HG03571 (cell line): ENCODE data around the gene ACOT2.
A peak's percentile ranks its signal among the peaks of the same experiment; 100 is the strongest.
"Not testable (repeated sequence)": the region's sequence is repeated elsewhere in the genome, so short reads cannot be mapped to it uniquely, and the experiment has no call there.

Experiments used
- ATAC-seq: cut with Tn5 transposase; IDR thresholded peaks from one replicate; pipeline ENCODE4 v1.9.1; 2021; ENCODE audit not compliant: unreplicated experiment

Gene ACOT2

DNA sequence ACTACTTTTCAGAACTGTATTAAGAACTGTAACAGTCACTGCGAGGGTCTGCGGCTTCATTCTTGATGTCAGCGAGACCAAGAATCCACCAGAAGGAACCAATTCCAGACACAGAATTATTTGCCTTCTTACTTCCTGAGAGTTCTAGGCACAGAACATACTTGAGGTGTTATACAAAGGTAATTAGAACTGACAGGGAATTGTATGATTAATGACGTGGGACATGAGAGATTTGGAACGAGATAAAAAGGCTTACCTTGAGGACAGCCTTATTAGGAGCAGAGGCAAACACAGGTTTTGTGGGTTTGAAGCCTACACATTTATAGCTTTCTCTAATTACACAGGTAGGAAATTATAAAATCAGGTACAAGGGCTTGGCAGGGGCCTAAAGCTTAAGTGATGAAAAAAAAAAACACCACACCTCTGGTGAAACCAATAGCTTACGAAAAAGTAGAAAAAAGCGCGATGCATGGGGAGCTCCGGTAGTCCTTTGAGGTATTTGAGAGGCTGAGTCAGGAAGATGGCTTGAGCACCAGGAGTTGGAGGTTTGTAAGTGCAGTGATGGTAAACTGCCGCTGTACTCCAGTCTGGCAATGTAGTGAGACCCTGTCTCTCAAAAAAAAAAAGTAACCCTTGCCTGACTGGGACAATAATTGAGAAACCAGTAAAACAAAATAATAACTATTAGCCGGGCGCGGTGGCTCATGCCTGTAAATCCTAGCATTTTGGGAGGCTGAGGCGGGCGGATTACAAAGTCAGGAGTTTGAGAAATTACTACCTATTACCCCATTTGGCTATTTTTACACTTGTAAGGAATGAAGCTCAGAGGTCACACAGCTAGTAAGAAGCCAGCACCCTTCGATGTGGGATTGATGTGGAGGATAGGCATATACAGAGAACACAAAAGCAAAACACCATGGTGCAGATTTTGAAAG is 795 bp upstream of the ACOT2 start:
- no peak for ATAC-seq

DNA sequence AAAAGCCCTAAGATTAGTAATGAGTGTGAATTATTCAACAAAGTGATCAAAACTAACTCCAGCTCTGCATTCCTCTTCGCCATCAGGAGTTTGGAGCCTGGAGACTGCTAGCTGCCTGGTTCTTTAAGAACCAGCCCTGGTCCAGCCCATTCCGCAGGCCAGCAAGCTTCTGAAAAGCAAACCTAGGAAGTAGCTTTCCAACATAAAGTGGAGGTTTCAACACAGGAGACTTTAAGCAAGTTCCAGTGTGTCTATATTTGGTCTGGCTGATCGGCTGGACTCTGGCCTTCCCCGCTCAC is 178 bp upstream of the ACOT2 start:
- ATAC-seq, result not testable (repeated sequence)

DNA sequence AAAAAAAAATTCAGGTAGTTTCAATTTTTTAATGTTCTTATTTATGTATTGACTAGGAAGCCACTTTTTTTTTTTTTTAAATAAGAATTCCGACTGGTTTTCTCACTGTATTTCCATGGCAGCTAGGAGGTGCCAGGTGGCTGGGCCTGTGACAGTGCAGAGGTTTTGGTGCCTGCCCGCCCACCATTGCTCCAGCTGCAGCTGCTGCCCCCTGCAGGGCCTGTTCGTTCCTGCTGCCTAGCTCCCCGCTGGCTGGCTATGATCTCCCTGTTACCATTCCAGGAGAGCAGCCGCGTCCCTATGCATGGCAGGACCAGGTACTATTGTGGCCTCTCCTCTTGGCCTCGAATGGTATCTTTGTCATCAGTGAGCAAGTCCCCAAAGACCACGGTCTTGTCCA is 1.9 kb downstream of the ACOT2 start:
- not testable (repeated sequence) for ATAC-seq

DNA sequence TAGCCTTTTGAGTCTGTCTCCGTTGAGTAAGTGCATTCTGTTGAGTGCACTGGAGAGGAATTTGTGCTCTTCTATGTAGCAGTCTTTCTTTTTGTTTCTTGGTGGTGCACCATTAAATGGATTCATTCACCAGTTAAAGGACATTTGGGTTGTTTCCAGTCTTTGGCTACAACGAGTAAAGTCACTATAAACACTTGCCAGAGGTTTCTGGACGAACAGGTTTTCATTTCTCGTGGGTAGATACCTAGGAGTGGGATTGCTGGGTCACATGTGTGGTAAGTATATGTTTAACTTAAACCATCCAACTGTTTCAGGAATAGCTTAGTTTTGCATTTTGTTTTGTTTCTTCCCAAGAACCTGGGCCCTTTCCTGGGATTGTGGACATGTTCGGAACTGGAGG is 4.0 kb downstream of the ACOT2 start:
- not testable (repeated sequence) for ATAC-seq

DNA sequence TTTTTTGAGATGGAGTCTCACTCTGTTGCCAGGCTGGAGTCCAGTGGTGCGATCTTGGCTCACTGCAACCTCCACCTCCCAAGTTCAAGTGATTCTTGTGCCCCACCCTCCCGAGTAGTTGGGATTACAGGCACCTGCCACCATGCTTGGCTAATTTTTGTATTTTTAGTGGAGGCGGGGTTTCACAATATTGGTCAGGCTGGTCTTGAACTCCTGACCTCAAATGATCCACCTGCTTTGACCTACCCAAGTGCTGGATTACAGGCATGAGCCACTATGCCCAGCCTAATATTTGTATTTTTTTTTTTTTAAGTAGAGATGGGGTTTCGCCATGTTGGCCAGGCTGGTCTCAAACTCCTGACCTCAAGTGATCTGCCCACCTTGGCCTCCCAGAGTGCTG is 4.7 kb downstream of the ACOT2 start:
- ATAC-seq, result not testable (repeated sequence)

DNA sequence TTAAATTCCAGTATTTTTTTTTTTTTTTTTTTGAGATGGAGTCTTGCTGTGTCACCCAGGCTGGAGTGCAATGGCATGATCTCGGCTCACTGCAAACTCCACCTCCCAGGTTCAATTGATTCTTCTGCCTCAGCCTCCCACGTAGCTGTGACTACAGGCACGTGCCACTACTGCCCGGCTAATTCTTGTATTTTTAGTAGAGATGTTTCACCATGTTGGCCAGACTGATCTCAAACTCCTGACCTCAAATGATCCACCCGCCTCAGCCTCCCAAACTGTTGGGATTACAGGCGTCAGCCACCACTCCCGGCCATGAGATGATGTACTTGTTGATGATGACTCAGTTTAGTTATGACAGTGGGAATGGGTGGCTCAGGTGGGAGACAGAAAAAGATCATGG is 5.2 kb downstream of the ACOT2 start:
- not testable (repeated sequence) for ATAC-seq

DNA sequence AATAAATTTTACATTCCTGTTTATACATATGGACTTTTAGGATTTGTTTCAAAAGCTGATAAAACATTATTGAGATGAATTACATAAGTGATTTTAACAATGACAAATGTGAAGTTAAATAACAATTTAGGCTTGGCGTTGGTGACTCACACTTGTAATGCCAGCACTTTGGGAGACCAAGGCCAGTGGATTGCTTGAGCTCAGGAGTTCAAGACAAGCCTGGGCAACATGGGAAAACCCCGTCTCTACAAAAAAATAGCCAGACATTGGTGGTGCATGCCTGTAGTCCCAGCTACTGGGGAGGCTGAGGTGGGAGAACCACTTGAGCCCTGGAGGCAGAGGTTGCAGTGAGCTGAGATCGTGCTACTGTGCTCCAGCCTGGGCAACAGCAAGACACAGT is 7.4 kb downstream of the ACOT2 start:
- ATAC-seq, result no peak

DNA sequence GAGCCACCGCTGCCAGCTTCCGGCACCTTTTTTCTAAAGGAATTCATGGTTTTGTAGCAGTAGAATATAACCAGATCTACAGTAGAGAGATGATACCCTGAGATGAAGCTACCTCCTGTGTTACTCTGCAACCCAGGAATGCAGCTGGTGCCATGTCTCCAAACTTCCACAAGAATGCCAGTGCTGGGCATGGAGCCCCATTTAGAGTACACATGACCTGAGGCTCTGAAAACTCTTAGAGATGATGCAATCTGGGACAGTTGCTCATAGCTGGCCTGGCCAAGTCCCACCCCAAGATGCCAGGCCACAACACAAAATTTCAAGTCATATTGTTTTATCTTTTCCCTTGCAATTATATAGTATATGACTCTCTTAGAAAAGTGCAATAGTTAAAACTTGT is 8.2 kb downstream of the ACOT2 start:
- ATAC-seq, result not testable (repeated sequence)

DNA sequence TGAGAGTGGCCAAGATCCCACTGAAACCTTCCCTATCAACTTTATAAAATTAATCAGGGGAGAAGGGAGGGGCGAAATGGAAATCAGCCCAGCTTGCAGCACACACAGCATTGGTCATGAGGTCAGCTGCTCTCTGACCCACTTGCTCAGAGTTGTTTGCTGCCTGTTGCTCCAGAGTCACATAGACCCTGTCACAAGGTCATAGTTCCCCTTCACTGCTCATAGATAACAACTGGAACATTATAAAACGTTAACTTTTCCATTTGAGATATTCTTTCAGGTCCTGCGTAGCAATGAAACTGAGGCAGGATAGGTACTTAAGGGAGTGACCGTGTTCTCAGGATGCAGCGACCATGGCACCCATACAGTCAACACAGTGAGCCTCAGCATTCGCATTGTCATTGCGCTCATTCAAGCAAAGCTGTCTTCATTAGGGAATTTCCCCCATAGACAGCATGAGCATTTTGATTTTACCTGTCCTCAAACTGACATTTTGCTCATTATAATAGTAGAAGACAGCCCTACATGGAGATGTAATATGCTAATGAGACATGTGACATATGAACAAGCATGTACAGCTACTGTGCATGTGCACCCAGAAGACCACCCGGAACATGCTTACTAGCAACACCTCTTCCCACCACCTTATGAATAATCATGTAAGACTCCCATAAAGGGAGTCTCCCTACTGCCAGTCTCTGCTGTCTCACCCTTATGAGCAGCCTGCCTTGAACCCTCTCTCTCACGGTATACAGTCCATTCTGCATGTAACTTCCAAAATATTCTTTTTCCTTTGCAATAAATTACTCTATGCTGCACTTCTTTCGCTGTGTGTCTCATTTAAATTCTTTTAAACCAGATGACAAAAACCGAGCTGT is 13.3 kb downstream of the ACOT2 start:
- not testable (repeated sequence) for ATAC-seq

DNA sequence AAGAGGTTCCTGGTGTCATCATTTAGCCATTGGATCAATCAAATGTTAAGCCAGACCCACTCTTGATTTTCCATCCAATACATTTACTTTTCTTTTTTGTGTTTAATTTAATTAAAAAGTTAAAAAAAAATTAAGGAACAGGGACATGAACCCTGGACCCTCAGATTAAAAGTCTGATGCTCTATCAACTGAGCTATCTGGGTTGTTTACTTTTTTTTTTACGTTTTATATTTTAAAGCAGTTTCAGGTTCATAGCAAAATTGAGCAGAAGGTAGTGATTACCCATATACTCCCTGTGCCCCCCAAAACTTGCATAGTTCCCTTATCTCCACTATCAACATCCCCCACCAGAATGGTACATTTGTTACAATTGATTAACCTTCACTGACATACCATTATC is 19.7 kb downstream of the ACOT2 start:
- ATAC-seq, result no peak

DNA sequence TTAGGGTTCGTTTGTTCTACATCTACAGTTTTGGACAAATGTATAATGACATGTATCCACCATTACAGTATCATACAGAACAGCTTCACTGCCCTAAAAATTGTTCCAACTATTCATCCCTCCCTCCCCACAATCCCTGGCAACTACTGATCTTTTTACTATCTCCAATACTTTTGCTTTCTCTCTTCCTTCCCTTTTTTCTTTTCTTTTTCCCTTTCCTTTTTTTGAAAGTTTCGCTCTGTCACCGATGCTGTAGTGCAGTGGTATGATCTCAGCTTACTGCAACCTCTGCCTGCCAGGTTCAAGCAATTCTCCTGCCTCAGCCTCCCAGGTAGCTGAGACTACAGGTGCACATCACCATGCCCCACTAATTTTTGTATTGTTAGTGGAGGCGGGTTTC is 20.1 kb downstream of the ACOT2 start:
- ATAC-seq, result no peak

DNA sequence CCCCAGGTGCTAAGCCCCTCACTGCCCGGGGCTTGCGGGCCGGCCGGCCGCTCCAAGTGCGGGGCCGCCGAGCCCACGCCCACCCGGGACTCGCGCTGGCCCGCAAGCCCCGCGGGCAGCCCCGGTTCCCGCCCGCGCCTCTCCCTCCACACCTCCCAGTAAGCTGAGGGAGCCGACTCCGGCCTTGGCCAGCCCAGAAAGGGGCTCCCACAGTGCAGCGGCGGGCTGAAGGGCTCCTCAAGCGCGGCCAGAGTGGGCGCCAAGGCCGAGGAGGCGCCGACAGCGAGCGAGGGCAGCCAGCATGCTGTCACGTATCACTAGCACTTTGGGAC is 21.6 kb downstream of the ACOT2 start:
- ATAC-seq, result not testable (repeated sequence)

DNA sequence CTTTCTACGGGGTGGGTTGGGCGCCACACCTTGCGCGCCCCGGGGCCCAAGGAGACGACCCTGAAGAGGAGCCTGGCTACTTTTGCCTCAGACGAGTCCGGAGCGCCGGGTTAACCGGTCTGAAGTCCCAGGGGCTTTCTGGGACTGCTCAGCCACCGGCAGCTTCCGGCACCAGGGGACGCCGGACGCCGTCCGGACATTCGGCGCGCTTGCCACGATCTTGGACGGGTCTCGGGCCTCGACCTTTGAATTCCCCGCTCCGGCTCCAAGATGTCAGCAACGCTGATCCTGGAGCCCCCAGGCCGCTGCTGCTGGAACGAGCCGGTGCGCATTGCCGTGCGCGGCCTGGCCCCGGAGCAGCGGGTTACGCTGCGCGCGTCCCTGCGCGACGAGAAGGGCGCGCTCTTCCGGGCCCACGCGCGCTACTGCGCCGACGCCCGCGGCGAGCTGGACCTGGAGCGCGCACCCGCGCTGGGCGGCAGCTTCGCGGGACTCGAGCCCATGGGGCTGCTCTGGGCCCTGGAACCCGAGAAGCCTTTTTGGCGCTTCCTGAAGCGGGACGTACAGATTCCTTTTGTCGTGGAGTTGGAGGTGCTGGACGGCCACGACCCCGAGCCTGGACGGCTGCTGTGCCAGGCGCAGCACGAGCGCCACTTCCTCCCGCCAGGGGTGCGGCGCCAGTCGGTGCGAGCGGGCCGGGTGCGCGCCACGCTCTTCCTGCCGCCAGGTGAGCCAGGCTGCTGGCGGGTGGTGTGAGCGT is 22.9 kb downstream of the ACOT2 start, which contains the start of gene ACOT4:
Gene ACOT4, plus strand, starts transcription at position 184 of the 760 bp plus-strand sequence. Its CDS starts 87 bp downstream, at position 271.
- no peak for ATAC-seq

DNA sequence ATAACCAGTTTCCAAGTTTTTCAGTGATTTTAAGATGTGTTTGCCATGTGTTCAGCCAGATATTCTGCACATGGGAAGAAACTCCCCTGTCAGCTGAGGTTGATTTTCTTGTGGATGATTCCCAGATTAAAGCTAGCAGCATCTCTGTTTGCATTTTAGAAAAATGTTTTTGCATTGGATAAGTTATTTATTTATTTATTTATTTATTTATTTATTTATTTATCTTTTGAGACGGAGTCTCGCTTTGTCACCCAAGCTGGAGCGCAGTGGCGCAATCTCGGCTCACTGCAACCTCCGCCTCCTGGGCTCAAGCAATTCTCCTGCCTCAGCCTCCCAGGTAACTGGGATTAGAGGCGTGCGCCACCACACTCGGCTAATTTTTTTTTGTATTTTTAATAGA is 25.5 kb downstream of the ACOT2 start:
- ATAC-seq, result no peak

DNA sequence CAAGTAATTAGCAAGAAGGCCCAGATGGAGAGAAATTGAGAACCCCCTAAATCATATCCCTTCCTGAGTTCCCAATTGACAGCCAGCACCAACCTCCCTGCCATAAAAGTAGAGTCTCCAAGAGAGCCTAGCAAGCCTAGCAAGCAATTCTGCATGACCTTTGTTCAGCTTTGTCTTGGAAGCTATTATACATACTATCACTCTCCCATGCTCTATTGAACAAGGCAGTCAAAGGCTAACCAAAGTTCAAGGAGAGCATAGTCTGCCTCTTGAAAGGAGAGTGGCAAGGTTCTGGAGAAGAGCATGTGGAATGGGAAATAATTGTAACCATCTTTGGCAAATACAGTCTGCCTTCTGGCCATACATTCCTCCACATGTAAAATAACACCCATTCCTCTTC is 30.5 kb downstream of the ACOT2 start:
- ATAC-seq, result no peak

DNA sequence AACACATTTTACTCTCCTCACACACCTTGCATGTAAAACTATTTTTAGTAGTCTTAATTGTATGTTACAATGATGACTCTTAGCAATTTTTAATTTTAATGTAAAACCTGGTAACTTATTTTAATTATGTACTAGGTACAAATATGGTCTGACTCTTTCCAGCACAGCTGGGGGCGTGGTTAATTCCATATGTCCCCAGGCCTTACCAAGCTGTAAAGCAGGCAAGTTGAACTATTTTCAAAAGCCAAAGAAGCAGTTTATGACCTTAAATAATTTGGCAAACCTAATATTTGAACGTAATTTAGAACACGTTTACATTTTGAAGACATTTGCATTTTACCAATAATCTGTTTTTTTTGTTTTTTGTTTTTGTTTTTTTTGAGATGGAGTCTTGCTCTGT is 34.0 kb downstream of the ACOT2 start:
- ATAC-seq, result no peak

DNA sequence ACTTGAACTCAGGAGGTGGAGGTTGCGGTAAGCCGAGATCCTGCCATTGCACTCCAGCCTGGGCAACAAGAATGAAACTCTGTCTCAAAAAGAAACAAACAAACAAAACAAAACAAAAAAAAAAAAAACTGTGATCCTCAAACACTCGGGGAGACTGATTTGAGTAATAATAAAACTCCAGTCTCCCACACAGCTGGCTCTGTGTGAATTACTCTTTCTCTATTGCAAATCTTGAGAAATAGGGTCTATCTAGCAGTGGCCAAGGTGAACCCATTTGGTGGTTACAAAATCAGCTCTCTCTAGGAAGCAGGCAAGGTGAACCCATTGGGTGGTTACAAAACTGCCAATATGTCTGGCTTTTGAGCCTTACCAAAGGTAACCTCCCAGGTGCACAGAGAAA is 37.3 kb downstream of the ACOT2 start:
- no peak for ATAC-seq

DNA sequence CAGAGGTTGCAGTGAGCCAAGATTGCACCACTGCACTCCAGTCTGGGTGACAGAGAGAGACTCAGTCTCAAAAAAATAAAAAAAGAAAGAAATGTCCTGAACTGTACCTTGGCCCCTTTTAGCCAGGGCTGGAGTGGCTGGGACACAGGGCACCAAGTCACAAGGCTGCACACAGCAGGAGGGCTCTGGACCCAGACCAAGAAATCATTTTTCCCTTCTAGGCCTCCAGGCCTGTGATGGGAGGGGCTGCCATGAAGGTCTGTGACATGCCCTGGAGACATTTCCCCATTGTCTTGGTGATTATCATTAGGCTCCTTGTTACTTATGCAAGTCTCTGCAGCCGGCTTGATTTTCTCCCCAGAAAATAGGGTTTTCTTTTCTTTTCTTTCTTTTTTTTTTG is 38.2 kb downstream of the ACOT2 start:
- no peak for ATAC-seq

DNA sequence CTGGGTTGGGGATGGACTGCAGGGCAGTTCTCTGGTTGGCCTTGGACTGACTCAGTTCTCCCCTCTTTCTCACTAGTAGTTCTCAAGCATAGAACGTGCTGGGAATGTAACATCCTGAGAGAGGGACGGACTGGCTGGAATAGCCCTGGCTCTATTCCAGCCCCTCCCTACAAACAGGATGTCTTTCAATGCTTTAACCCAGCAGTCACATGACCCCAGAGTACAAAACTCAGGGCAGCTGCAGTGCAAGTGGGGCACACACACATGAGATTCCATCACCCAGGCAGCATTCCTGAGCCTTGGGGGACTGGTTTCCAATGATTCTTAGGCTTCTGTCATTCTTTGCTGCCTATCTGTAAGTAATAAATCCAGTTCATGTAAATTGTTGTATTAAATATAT is 41.7 kb downstream of the ACOT2 start:
- no peak for ATAC-seq

DNA sequence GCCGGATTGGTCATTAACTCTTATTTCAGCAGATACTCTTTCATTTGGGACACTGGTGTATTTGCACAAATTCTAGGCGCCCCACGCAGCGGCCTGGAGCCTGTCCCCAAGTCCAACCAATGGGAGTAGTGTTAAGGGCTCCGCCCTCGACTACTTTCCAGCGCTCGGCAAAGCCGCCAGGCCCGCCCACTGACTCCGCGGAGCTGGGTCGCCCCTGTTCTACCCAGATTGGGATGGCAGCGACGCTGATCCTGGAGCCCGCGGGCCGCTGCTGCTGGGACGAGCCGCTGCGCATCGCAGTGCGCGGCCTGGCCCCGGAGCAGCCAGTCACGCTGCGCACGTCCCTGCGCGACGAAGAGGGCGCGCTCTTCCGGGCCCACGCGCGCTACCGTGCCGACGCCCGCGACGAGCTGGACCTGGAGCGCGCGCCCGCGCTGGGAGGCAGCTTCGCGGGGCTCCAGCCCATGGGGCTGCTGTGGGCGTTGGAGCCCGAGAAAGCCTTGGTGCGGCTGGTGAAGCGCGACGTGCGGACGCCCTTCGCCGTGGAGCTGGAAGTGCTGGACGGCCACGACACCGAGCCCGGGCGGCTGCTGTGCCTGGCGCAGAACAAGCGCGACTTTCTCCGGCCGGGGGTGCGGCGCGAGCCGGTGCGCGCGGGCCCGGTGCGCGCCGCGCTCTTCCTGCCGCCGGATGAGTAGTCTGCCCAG is 43.5 kb downstream of the ACOT2 start, which contains the start of gene ACOT6:
Gene ACOT6, plus strand, starts transcription at position 179 of the 707 bp plus-strand sequence. Its CDS starts 55 bp downstream, at position 234.
- peak; percentile 70 for ATAC-seq

DNA sequence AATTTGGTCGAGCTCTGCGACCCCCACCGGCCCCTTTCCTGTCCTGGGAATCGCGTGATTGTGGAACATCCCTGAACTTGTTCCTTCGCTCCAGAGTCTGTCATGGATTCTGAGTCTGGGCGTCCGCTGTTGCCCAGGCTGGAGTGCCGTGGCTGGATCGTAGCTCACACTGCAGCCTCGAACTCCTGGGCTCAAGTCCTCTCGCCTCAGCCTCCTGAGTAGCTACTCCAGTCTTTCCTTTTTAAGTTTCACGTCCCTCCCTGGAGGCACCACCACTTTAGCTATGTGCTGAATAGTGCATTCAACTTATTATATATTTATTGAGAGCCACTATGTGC is 44.0 kb downstream of the ACOT2 start:
- no peak for ATAC-seq
